HG02870 (cell line): ENCODE measurements around the gene RNFT1.
"Not testable (repeated sequence)": the region's sequence is repeated elsewhere in the genome, so short reads cannot be mapped to it uniquely, and the experiment has no call there.

ENCODE experiments used
- ATAC-seq: cut with Tn5 transposase; IDR thresholded peaks from one replicate; pipeline ENCODE4 v1.9.1; 2021; ENCODE audit warnings: mild to moderate bottlenecking, moderate library complexity; ENCODE audit not compliant: unreplicated experiment

Gene RNFT1, protein sequence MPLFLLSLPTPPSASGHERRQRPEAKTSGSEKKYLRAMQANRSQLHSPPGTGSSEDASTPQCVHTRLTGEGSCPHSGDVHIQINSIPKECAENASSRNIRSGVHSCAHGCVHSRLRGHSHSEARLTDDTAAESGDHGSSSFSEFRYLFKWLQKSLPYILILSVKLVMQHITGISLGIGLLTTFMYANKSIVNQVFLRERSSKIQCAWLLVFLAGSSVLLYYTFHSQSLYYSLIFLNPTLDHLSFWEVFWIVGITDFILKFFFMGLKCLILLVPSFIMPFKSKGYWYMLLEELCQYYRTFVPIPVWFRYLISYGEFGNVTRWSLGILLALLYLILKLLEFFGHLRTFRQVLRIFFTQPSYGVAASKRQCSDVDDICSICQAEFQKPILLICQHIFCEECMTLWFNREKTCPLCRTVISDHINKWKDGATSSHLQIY

DNA sequence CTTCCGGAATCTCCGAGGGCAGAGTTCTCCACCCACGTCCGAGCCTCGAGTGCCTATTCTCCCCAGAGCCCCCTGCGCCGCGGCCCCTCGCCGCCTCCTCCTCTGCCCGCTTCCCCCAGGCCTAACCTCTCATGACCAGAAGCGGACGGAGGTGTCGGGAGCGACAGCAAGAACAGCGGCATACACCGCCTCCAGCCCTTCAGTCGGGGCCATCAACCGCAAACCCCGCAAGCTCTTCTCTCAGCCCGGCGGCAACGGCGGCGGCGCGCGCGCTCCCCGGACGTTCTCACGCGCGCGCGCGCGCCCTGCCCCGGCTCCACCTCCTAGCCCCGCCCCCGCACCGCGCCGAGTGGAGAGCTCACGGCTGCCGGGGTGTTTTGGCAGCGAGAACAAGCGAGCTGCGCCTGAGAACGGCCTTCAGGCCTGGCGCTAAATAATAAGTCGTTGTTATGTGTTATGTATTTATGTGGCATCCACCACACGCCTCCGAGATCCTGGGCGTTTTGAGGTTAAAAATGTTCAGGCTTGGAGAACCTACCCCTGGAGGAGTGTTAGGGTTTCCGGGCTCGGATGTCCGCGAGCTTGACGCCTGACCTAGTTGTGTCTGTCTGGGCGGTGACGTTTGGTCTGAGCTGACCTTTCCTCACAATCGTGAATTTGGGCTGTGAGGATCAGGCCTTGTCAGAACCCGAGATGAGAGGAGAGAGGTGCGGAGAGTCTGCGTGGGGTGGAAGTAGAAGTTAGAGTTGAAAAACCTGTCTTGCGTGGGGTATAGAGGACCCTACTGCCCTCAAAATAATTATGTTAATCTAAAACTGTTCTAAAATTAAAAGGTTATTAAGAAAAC is at the start of gene RNFT1:
TSS of gene RNFT1 (minus strand) at position 259 of the 847 bp plus-strand sequence. CDS start at position 182, 77 bp downstream.
- ATAC-seq, result peak; percentile 56

DNA sequence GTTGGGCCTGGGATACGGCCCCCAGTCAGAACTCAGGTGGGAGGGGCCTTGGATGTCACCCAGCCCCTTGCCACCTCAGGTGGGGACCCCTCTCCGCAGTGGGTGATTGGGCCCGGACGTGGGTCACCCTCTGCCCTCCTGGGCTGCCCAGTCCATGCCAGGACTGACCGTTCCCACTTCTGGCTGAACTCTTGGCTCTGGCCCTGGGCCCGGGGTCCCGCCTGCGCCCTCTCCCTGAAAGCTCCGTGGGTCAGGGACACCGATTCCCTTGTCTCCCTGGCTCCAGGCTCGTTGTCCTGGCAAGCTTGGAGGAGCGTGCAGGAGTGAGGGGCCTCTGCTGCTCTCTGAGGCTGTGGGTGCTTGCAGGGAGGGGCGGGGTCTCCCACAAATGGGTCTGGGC is 44.8 kb upstream of the RNFT1 start:
- not testable (repeated sequence) for ATAC-seq

DNA sequence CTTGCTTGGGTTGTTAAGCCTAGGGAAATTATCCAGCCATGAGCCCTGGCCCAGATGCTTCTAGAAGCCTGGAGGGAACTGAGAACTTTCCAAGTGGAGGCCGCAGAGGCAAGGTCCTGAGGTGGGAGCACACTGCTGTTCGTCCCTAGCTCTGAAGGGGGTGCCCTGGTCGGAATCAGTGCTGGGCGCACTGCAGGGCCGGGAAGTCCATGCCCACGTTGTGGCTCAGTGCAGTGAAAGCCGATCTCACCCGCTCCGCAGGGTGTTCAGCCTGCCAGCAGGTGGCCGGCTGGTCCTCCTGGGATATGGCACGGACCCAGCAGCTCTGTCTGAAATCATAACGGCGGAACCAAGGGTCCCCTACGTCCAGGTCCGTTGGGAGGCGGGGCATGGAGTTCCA is 43.8 kb upstream of the RNFT1 start:
- ATAC-seq, result not testable (repeated sequence)

DNA sequence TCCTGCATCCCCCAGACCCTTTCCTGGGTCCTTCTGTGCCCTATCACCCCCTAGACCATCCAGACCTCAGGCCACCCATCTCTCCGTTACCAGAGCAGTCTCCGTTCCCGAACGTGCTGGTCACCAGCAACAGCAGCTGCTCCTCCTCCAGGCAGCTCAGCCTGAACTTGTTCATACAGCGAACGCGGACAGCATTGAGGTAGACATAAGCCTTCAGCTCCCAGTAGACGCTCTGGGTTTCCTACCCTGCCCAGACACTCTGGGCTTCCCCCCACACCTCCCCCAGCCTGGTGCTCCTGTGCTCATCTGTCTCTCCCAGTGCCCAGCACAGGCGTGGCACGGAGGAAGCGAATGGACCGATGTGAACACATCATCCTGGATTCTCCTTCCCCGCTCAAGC is 41.6 kb upstream of the RNFT1 start:
- no peak for ATAC-seq

DNA sequence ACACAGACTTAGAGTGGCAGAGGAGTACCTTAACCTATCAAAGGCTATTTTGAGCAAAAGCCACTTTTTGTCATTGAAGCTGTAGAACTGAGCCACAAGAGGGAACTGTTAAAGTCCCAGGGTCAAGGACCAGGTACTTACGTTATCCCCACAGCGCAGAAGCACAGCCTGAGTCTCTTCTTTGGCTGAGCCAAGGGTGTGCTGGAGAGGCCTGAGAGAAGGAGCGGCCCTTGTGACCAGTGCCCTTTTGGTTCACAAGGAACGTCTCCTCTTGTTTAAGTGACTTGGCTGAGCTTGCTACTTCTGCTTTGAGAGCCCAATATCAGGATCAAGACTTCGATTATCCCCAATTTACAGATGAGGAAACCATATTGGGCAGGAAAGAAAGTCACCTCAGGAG is 40.0 kb upstream of the RNFT1 start:
- not testable (repeated sequence) for ATAC-seq

DNA sequence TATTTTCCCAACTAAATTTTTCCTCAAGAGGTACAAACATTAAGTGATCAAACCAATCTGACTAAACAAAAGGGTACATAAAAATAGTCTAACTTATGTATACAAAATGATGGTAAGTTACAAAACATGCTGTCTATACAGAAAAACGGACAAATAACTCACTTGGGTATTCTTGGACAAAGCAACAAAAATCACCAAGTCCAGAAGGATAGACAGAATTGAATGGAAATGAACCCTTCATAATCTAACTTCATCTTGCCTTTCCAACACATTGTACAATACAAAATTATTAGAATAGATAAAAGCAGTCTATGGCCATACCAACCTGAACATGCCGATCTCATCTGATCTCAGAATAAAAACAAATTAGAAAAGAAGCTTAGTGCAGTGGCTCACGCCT is 37.9 kb upstream of the RNFT1 start:
- not testable (repeated sequence) for ATAC-seq

DNA sequence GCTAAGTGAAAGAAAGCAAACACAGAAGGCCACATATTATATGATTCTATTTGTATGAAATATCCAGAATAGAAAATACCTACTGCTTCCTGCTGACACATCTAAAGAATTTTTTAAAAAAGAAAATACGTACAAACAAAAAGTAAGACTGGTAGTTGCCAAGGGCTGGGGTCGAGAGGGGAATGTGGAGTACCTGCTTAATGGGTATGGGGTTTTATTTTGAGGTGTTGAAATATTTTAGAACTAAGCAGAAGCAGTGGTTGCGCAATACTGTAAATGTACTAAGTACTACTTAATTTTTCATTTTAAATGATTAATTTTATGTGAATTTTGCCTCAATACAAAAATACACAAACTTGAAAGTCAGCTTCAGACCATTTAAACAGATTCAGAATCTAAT is 32.1 kb upstream of the RNFT1 start:
- ATAC-seq, result not testable (repeated sequence)

DNA sequence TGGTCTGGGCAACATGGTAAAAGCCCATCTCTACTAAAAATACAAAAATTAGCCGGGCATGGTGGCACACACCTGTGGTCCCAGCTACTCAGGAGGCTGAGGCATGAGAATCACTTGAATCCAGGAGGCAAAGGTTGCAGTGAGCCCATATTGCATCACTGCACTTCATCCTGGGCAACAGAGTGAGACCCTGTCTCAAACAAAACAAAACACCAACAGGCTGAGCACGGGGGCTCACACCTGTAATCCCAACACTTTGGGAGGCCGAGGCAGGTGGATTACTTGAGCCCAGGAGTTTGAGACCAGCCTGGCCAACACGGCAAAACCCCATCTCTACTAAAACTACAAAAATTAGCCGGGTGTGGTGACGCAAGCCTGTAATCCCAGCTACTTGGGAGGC is 10.6 kb upstream of the RNFT1 start:
- ATAC-seq, result not testable (repeated sequence)

DNA sequence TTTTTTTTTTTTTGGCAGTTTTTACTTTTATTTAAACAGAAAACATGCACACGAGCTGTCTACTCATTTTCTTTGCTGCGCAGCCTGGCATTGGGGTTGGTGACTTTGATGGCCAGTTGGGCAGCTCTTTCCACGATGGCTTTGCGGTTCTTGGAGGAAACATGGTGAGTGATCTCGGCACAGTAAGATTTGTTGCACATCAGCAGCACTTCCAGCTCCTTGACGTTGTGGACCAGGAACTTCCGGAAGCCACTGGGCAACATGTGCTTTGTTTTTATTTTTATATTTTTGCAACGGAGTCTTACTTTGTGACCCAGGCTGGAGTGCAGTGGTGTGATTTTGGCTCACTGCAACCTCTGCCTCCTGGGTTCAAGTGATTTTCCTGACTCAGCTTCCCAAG is 8.9 kb upstream of the RNFT1 start:
- ATAC-seq, result not testable (repeated sequence)

DNA sequence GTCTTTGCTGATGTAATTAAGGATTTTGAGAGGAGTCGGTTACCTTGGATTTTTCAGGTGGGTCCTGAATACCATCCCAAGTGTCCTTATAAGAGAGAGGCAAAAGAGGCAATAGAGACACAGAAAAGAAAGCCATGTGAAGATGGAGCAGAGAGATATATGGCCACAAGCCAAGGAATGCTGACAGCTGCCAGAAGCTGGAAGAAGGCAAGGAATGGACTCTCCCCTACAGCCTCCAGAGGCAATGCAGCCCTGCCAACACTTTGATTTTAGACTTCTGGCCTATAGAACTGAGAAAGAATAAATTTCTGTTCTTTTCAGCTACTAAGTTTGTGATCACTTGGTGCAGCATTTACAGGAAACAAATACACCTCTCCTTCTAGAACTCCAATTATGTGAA is 8.2 kb upstream of the RNFT1 start:
- ATAC-seq, result no peak

DNA sequence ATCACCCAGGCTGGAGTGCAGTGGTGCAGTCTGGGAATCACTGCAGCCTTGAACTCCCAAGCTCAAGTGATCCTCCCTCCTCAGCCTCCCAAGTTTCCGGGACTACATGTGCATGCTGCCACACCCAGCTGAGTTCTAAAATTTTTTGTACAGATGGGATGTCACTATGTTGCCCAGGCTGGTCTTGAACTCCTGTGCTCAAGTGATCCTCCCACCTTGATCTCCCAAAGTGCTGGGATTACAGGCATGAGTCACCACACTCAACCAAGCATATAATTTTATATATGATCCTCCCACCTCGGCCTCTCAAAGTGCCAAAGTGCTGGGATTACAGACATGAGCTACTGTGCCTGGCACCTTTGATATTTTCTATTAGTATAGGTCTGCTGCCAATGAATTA is 7.2 kb upstream of the RNFT1 start:
- not testable (repeated sequence) for ATAC-seq

DNA sequence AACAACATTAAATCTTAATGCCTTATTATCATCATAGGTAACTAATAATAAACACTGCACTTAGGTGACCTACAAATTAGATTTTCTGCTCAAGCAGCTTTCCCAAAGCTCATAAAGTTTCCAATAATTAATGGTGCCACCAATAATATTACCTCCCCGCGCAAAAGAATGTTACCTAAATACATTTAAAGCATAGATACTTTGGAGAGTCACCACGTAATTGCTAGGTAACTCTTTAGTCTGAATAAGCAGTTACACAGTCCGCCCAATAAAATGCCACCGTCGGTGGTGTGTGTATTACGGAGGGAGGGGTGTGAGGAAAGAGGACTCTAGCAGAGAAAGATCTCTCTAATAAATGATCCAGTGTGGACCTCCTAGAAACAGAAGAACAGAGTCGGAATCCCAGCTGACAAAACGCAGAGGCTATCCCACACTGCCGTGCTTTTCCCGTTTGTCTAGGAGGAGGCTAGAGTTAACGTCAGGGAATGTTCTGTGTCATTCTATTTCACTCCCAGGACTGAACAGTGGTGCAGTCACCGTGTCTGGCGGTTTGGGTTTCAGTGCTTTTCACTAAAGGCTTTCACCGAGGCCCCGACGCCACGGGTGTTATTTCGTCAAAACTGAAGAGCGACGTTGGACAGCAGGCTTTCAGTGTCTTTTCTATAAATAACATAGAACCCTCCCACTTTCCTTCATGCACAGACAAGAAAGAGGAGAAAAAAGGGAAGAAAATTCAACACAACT is 630 bp downstream of the RNFT1 start:
- ATAC-seq, result peak; percentile 40

DNA sequence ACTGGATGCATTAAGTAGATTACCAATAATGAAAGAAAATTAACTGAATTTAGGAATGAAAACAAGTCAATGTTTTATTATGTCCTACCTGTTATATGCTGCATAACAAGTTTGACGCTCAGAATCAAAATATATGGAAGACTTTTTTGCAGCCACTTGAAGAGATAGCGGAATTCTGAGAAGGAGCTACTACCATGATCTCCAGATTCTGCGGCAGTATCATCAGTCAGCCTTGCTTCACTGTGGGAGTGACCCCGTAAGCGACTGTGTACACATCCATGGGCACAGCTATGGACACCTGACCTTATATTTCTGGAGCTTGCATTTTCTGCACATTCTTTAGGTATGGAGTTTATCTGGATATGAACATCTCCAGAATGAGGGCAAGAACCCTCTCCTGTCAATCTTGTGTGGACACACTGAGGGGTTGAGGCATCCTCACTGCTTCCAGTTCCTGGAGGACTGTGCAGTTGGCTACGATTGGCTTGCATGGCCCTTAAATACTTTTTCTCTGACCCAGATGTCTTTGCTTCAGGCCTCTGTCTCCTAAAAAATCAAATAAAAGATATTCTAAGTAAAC is 1.7 kb downstream of the RNFT1 start:
- ATAC-seq, result no peak

DNA sequence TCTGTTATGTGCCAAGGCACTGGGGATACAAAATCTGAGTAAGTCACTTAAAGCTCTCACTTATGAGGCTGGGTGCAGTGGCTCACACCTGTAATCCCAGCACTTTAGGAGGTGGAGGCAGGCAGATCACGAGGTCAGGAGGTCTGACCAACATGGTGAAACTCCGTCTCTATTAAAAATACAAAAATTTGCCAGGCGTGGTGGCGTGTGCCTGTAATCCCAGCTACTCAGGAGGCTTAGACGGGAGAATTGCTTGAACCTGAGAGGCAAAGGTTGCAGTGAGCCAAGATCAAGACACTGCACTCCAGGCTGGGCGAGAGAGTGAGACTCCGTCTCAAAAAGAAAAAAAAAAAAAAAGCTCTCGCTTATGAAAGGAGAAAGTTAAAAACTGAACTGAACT is 5.0 kb downstream of the RNFT1 start:
- not testable (repeated sequence) for ATAC-seq

DNA sequence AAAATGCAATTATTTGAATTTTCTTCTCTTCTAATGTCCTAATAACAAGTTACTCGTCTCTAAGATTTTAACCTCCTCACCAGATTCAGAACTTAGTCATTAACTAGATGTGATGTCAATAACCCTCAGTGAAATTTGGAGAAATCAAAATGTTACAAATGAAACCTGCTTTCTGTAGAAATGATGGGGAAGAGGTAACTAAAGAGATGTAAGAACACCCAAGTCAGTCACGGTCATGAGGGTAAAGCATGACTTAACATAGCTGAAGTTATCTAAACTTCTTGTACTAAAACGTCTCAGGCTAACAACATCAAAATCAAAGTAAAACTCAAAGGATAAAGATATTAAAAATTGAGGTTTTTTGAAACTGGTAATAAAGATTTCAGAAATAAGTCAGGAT is 9.7 kb downstream of the RNFT1 start:
- ATAC-seq, result no peak

DNA sequence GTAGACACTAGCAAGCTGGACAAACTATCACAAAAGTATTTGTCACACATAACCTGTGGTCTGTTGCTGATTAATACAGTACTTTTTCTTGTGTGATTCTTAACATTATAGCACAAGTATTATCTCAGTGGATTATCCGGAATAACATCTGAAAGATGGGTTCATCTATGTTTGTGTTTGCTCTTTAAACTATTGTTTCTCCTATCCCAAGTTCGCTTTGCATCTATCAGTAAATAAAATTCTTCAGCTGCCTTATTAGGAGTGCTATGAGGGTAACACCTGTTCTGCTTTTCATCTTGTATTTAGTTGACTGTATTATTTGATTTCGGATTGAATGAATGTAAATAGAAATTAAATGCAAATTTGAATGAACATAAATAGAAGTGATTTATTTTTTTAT is 14.5 kb downstream of the RNFT1 start:
- no peak for ATAC-seq

DNA sequence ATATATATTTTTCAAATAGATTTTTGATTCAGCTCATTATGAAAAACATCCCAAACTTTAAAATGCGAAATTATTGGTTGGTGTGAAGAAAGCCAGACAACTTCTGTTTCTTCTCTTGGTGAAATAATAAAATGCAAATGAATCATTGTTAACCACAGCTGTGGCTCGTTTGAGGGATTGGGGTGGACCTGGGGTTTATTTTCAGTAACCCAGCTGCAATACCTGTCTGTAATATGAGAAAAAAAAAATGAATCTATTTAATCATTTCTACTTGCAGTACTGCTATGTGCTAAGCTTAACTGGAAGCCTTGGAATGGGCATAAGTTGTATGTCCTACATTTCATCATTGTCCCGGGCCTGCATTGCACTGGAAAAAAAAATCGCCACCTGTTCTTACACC is 17.2 kb downstream of the RNFT1 start:
- not testable (repeated sequence) for ATAC-seq

DNA sequence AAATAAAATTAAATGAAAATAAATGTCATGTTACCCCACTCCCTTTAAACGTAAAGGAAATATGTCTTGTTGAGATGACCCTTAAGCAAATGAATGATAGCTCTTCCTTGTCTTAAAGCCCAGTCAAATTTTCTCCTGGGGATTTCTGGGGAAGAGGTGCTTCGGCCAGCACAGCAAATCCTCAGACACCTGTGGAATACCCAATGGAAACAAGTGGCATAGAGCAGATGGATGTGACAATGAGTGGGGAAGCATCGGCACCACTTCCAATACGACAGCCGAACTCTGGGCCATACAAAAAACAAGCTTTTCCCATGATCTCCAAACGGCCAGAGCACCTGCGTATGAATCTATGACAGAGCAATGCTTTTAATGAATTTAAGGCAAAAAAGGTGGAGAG is 18.1 kb downstream of the RNFT1 start:
- not testable (repeated sequence) for ATAC-seq

DNA sequence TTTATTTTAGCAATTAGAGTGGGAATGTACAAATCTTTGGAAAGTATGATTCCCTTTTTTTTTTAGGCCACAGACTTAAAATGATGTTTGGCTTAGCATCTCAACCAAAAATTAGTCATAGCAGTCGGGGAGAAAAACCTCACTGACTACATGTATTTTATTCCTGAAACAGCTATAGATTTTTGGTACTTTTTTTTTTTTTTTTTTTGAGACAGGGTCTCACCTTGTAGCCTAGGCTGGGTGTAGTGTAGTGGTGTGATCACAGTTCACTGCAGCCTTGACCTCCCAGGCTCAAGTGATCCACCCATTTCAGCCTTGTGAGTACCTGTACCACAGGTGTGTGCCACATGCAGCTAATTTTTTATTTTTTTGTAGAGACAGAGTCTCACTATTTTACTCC is 23.4 kb downstream of the RNFT1 start:
- no peak for ATAC-seq

DNA sequence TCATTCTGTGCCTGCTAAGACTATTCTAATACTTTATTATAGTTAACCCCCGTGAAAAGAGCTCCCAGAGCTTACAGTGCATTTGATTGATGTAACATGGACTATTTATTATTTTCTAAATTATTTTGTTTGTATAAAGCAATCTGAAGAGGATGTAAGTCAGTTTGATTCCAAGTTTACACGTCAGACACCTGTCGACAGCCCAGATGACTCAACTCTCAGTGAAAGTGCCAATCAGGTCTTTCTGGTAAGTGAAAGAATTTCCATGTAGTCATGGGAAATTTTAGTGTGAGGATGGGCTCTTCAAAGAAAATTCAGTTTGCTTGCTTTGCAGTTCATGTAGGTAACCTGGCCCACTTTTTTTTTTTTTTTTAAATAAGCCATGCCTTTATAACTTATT is 23.8 kb downstream of the RNFT1 start:
- ATAC-seq, result not testable (repeated sequence)

DNA sequence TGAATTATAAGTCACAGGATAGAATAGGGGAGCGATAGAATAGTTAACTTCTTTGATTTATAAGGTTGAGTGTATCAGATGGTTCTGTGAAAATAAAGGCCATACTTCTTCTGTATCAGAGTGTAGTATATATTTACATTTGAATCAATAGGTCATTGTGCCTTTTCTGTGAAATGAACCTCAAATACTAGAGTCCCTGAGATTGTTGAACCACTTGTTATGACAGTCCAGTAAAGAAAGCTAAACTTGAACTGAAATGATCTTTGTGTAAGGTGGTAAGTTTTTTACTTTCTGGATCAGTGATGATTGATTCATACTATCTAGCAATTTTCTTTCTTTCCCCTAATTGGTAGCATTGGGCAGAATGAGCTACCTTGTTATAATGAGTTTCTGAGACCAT is 31.2 kb downstream of the RNFT1 start:
- ATAC-seq, result not testable (repeated sequence)
